Measurements from ENCODE around the gene AFAP1L2. TPM values are rescaled to one million over a fixed set of nuclear protein-coding genes. Genes with fewer than 3 reads are reported as not detected.

Gene AFAP1L2
- total and polyA plus RNA-seq, 7 donors, result 2.5 to 26.0 (median 7.9) TPM

- no peak overlapping the region for H3K27ac ChIP-seq
- no peaks in the 10 kb centered on the region for H3K9me3 ChIP-seq
- H3K4me1 ChIP-seq, result peaks cover 0 to 30% (median 19%) of the 10 kb centered on the region in 4 donors
- TF ChIP-seq CTCF (IDR thresholded peaks at IDR 0.05), result no peak
- TF ChIP-seq POLR2AphosphoS5 (IDR thresholded peaks at IDR 0.05), result no peak
- no peak for TF ChIP-seq EP300 (IDR thresholded peaks at IDR 0.05)
- TF ChIP-seq POLR2A (IDR thresholded peaks at IDR 0.05), result no peak
- H3K36me3 ChIP-seq, result no peaks in the 10 kb centered on the region
- H3K27me3 ChIP-seq, result no peaks in the 10 kb centered on the region
- intact Hi-C loops (cut with DNase I), result no loop called here
- DNase-seq, result no peak
- no peak overlapping the region for H3K4me3 ChIP-seq
- WGBS, 2 donors, result 92 to 96% methylated on average over 4 of the region's 4 CpGs
Measured at GRCh38 chr10:114363745-114364454, 40.4 kb downstream of the AFAP1L2 start.

- Histone ChIP-seq H3K27me3 (no peaks in the 10 kb centered on the region), H3K4me1 (peaks cover 0 to 32% (median 21%) of the 10 kb centered on the region in 4 donors), H3K4me3 (no peak overlapping the region), H3K9me3 (no peaks in the 10 kb centered on the region), H3K36me3 (no peaks in the 10 kb centered on the region), H3K27ac (no peak overlapping the region)
- intact Hi-C loops (cut with DNase I), result no loop called here
- 87 to 88% methylated on average over 16 of the region's 16 CpGs for WGBS, 2 donors
- no peak for DNase-seq
- no peak for TF ChIP-seq POLR2A (IDR thresholded peaks at IDR 0.05)
- TF ChIP-seq EP300 (IDR thresholded peaks at IDR 0.05), result no peak
- no peak for TF ChIP-seq CTCF (IDR thresholded peaks at IDR 0.05)
- TF ChIP-seq POLR2AphosphoS5 (IDR thresholded peaks at IDR 0.05), result no peak
Measured at GRCh38 chr10:114362826-114363355, 41.4 kb downstream of the AFAP1L2 start.

- TF ChIP-seq POLR2A (IDR thresholded peaks at IDR 0.05), result no peak
- no peak for TF ChIP-seq CTCF (IDR thresholded peaks at IDR 0.05)
- TF ChIP-seq POLR2AphosphoS5 (IDR thresholded peaks at IDR 0.05), result no peak
- TF ChIP-seq EP300 (IDR thresholded peaks at IDR 0.05), result no peak
- no peaks in the 10 kb centered on the region for H3K36me3 ChIP-seq
- H3K9me3 ChIP-seq, result no peaks in the 10 kb centered on the region
- DNase-seq, result no peak
- H3K4me1 ChIP-seq, result peaks cover 0 to 46% (median 31%) of the 10 kb centered on the region in 4 donors
- H3K4me3 ChIP-seq, result no peak overlapping the region
- 83 to 94% methylated on average over 2 of the region's 2 CpGs for WGBS, 2 donors
- intact Hi-C loops (cut with DNase I), result no loop called here
- no peak overlapping the region for H3K27ac ChIP-seq
- no peaks in the 10 kb centered on the region for H3K27me3 ChIP-seq
Measured at GRCh38 chr10:114359953-114360345, 44.4 kb downstream of the AFAP1L2 start.

- 92 to 95% methylated on average over 3 of the region's 3 CpGs for WGBS, 2 donors
- Histone ChIP-seq H3K9me3 (no peaks in the 10 kb centered on the region), H3K27me3 (no peaks in the 10 kb centered on the region), H3K4me3 (no peak overlapping the region), H3K36me3 (no peaks in the 10 kb centered on the region), H3K27ac (no peak overlapping the region), H3K4me1 (peaks cover 0 to 46% (median 31%) of the 10 kb centered on the region in 4 donors)
- intact Hi-C loops (cut with DNase I), result no loop called here
- no peak for DNase-seq
- TF ChIP-seq EP300 (IDR thresholded peaks at IDR 0.05) (no peak), CTCF (IDR thresholded peaks at IDR 0.05) (no peak), POLR2A (IDR thresholded peaks at IDR 0.05) (no peak), POLR2AphosphoS5 (IDR thresholded peaks at IDR 0.05) (no peak)
Measured at GRCh38 chr10:114359041-114359952, 45.0 kb downstream of the AFAP1L2 start.
